Measurements from ENCODE around the gene KIF5A.
"Not testable (repeated sequence)": the region's sequence is repeated elsewhere in the genome, so short reads cannot be mapped to it uniquely, and the experiment has no call there.

KIF5A gene

DNA sequence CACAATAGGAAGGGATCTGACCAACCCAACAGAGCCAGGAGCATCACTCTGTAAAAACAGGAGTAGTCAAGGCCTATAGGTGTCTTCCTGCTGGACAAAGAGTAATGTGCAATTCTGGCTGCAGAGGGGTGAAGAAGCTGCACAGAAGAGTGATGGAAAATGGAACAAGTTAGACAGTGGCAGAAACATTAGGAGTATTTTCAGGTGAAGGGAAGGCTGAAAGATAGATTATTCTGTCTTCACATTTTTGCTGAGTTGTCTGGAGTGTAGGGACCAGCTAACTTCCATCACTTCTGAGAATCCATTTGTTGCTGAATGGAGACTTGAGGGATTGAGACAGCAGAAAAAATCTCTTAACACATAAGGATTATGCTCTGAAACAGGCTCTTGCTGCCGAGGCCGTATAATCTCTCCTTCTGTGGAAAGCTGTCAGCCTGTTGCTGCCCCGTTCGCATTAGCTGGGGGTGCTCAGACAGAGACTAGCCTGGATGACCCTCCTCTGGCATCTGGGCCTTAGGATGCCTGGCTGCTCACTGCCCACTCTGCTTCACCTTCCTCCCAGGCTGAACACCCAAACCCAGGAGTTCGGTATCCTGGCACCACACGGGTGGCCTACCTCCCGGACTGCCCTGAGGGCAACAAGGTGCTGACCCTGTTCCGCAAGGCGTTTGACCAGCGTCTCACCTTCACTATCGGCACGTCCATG is 58.3 kb downstream of the KIF5A start:
- no peak for DNase-seq (ENCODE audit: low spot score)

DNA sequence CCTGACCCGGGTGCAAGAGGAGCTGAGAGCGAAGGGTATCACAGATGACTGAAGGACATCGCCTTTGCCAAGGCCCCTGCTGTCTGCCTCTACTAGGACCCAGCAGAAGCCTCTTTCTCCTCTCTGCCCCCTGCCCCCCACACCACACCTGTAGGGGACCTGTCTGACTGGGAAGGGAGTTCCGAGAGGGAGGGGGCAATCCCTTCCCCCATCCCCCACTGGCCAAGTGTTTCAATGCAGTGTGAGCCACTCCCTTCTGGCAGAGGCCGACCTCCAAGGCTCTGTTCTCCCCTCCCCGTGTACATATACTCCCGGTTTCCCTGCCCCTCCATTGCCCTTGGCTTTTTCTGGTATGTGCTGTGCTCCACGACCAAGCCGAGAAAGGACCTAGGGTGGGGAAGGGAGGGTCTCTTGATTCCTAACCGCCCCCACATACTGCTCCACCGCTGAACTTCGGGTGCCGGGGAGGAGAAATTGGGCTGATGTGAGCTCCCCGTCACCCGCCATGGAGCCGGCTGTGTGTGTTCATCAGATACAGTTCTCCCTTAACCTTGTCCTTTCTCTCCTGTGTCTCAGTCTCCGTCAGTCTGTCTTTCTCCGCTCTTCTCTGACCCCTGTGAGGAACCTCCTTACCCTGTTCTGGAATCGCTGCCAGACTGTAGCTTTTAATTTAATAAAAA is 59.4 kb downstream of the KIF5A start:
- peak; percentile 52 for DNase-seq (ENCODE audit: low spot score)

DNA sequence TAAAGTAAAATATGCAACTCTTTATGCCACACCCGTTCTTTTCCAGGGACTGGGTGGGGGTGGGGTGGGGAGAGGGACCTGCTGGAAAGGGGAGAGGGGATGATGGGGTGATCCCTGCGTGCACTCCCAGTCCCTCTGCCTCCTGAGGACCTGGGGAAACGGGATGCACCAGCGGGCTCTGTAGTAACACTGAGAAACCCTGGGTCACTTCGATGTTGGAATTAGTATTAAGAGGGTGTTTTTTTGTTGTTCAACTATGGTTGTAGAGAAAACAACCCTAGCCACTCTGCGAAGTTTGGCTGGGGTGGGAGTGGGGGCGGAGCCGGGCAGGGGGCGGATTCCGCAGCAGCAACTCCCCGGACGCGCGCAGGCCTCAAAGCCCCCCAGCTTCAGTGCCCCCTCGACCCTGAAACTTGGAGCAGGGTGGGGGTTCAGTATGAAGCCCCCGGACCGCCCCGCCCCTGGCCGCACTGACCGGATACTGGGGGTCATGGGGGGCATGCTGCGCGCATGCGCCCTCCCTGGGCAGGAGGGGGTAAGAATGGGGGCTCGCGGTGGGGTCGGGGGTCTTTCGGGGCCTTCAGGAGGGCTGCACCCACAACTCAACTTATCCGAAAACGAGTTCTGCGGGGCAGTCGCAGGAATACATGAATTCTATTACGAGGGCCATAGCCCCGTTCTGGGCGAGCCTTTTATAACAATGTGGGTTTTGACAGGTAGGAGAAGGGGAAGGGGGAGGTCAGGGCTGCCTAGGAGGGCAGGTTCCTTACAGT is 60.1 kb downstream of the KIF5A start:
- DNase-seq (ENCODE audit: low spot score), result no peak

DNA sequence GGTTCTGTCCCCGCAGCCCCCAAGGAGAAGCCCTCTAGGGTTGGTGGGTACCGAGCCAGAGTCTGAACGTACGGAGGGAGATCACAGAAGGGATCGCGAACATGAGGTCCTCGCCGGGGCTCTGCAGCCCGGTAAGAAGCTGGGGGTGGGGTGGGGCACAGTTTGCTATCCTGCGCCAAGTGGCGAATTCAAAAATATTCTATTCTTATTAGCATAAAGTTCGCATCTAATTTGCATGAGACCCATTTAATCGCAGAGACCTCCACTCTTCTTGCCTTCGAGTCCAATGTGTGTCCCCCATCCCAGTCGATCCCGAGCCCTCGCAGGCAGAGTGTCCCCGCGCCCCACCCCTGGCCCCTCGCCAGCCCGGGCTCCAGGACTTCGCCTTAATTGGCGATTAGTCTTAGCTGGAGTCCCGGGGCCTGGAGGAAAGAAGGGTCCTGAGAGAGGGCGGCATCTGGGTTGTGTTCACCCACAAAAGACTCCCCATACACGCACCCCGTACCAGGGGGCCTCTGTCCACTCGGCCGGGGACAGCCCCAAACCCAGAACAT is 60.8 kb downstream of the KIF5A start:
- DNase-seq (ENCODE audit: low spot score), result peak; percentile 46

DNA sequence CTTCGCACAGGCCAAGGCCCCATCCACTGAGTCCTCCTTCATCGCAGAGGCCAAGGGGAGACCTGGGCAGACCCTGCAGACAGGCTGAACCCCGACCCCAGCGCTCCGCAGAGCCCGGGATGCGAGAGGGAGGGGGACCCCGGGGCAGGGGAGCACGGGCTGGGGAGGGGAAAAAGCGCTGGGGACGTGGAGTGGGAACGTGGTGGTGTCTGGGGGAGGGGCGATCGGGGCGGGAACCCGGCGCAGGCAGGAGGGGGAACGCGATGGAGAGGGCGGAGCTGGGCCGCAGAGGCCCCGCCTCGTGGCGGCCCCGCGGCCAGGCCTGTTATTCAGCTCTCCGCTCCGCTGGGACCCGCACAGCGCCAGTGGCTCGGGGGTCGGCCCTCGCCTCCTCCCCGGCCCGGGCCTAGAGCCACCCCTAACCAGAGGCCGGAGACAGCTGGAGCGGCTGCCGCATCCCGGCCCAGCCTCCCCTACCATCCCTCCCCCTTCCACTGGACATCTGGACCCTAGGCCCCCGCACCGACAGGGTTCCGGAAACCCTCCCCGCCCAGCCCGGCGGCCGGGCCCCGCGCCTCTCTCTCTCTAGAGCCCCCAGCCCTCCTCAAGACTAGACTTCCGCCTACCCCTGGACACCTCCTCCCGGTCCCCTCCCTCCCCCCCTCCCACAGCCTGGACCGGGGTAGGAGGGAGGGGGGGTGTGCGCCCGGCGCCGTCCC is 61.4 kb downstream of the KIF5A start, which contains the start of gene ARHGEF25:
ARHGEF25 (plus strand) TSS at position 328 of the 719 bp plus-strand sequence. CDS start 460 bp downstream, outside the sequence.
- DNase-seq (ENCODE audit: low spot score), result peak; percentile 94

DNA sequence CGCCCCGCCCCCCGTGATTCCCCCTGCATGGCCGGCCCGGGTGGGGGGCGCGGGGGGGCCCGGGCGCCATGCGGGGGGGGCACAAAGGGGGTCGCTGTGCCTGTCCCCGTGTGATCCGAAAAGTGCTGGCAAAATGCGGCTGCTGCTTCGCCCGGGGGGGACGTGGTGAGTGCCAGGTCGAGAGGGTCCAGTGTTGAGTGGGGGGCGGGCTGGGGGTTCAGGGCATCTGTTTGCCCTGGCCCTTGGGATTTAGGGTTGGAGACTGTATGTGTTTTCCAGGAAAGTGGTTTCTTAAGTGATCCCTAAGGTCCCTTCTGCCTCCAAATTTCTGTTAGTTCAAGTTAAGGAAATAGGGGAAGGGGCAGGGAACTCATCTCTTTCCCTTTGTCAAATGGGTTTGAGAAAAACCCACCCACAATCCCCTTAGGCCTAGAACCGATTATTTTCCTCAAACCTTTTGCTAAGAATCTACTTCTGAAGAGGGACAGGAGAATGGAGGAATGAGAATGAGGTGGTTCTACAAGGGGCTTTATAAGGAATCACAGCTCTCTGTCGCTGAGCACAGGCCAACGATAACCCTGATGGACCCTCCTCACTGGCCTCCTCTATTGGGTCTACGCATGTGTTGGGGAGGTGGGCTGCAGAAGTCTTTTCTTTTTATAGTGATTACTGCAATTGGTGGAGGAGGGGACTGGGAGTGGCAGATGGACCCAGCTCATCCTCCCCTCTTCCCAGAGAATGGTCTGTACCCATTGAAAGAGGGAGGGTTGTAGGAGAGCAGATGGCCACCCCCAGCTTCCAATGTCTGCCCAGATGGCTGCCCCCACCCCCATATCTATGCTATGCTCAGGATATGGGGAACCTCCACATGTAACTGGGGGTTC is 62.2 kb downstream of the KIF5A start:
- no peak for DNase-seq (ENCODE audit: low spot score)

DNA sequence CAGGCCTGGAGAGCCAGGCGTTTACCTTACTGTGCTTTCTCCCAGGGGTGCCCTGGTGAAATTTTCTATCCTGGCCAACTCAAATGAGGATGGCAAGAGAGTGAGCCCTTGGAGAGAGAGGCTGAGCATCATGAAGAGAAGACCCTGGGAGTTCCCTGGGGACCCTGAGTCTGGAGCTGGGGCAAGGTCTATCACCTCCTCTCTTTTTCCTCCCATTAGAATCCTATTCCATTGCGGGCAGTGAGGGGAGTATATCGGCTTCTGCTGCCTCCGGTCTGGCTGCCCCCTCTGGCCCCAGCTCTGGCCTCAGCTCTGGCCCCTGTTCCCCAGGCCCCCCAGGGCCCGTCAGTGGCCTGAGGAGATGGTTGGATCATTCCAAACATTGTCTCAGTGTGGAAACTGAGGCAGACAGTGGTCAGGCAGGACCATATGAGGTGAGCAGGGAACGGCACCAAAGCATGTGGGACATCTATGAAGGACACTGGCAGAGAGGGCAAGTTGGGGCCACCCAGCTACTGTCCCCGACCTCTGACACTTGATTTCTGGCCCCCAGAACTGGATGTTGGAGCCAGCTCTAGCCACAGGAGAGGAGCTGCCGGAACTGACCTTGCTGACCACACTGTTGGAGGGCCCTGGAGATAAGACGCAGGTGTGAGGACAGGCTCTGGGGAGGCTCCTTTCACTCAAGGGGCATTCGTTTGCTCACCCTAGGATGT is 63.0 kb downstream of the KIF5A start:
- DNase-seq (ENCODE audit: low spot score), result no peak

DNA sequence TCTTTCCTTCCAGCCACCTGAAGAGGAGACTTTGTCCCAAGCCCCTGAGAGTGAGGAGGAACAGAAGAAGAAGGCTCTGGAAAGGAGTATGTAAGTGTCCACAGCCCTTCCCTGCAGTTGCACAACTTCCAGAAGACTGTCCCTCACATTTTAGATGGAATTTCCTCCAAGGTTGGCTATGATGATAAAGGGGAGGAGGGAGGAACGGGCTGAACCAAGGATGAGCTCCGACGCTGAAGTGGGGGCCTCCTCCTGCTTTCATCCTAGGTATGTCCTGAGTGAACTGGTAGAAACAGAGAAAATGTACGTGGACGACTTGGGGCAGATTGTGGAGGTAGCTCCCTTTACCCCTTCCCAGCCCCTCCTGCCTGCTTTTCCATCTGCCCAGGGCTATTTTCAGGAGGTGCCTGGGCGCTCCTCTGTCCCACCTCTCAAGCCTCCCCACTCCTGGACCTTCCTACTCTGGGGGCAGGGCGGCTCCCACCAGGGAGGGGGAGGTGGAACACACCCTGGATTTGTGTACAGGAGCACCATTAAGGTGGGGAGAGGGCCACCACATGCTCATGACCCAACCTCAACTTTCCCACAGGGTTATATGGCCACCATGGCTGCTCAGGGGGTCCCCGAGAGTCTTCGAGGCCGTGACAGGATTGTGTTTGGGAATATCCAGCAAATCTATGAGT is 63.7 kb downstream of the KIF5A start:
- no peak for DNase-seq (ENCODE audit: low spot score)

DNA sequence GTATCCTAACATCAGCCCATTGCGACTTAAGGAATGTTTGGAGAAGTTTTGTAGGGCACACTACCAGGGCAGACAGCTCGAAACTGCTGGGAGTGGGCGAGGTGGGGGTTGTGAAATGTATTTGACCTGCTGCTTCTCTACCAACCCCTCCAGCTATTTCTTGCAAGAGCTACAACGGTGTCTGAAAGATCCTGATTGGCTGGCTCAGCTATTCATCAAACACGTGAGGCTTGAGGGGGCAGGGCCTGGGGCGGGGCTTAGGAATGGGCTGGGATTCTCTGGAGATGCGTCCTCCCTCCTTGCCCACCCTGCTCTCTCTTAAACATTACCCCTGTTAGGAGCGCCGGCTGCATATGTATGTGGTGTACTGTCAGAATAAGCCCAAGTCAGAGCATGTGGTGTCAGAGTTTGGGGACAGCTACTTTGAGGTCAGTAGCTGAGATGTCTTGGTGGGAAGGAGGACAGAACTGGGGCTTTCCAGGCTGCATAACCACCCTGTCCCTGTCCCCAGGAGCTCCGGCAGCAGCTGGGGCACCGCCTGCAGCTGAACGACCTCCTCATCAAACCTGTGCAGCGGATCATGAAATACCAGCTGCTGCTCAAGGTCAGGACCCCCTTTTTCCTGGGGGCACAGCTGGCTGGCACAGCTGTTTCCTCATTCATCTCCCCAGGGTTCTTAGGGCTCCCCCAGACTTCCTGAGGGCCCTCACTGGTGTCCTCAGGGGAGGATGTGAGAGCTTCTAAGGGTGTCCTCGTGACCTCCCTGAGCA is 64.5 kb downstream of the KIF5A start:
- DNase-seq (ENCODE audit: low spot score), result peak; percentile 83

DNA sequence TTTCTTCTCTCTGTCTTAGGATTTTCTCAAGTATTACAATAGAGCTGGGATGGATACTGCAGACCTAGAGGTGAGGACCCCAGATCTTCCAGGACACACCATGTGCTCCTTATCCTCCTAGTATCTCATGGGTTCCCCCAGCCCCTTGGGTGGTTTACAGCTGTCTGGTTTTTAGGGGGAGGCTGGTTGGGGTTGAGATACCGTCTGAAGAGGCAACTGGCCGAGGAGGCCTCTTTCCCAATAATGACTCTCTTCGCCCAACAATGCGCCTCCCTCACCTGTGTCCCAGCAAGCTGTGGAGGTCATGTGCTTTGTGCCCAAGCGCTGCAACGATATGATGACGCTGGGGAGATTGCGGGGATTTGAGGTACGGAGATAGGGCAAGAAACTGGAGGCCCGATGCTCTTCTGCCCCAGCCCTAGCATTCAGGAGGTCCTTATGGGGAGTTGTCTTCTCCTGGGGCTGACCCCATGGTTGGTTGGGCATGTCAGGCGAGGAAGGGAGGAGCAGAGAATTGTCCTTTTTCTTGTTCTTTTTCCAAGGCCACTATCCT is 65.2 kb downstream of the KIF5A start:
- DNase-seq (ENCODE audit: low spot score), result no peak

DNA sequence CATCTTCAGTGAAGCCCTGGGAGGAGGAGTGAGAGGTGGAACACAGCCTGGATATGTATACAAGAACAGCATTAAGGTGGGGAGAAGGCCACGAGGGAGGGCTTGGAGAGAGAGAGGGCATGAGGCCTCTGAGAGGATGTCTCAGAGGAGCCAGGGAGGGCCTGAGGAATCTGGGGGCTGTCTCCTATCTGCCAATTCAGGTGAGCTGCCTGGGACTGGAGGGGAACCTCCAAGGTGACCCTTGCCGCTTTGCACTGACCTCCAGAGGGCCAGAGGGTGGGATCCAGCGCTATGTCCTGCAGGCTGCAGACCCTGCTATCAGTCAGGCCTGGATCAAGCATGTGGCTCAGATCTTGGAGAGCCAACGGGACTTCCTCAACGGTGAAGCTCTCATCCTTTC is 65.8 kb downstream of the KIF5A start:
- no peak for DNase-seq (ENCODE audit: low spot score)

DNA sequence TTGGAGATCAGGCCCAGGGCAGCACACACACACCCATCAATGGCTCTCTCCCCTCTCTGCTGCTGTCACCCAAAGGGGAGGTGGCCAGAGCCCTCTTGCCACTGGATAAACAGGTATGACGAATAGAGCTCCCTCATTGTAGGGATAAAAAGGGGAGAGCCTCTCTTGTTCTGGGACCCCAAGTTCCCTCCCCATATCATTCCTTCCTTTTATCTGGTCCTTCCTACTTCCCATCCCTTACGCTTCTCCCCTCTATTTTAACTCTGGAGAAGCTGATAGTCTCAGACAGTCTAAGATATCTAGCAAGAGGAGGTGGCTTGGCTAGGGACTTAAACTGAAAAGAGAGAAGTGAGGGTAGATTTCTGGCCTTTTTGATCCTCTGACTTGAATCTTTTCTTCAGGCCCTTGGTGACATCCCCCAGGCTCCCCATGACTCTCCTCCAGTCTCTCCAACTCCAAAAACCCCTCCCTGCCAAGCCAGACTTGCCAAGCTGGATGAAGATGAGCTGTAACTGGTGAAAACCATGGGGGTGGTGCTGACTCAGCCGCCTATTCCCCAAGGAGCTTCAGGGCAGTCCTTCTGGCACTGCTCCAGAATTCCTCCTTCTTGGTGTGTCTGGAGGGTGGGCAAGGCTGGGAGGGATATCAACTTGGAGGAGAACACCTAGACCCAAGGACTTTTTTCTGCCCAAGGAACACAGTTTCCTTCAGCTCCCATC is 66.7 kb downstream of the KIF5A start:
- no peak for DNase-seq (ENCODE audit: low spot score)

DNA sequence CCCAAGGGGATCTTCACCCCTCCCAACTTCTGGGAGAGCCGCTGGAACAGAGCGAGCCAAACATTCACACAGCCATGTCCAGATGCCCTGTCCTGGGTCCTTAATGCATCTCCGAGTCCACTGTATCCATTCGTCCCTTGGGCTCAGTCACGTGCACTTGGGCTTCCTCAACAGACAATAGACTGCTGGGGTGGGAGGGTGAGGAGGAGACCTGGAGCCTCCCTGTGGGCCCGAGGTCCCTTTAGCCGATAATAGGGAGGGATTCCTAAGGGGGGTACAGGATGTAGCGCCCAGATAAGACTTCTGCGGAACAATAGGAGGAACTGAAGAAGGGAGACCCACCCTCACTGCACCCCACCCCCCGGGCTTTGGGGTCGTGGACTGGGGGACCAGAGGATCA is 68.1 kb downstream of the KIF5A start:
- no peak for DNase-seq (ENCODE audit: low spot score)

DNA sequence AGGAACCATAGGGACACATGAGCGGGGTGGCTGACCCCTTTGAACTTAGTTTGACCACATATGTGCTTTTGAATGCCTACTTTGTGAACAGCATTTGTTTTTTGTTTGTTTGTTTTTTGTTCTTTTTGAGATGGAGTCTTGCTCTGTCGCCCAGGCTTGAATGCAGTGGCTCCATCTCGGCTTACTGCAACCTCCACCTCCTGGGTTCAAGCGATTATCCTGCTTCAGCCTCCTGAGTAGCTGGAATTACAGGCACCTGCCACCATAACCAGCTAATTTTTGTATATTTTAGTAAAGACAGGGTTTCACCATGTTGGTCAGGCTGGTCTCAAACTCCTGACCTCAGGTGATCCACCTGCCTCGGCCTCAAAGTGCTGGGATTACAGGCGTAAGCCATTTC is 68.6 kb downstream of the KIF5A start:
- not testable (repeated sequence) for DNase-seq (ENCODE audit: low spot score)

DNA sequence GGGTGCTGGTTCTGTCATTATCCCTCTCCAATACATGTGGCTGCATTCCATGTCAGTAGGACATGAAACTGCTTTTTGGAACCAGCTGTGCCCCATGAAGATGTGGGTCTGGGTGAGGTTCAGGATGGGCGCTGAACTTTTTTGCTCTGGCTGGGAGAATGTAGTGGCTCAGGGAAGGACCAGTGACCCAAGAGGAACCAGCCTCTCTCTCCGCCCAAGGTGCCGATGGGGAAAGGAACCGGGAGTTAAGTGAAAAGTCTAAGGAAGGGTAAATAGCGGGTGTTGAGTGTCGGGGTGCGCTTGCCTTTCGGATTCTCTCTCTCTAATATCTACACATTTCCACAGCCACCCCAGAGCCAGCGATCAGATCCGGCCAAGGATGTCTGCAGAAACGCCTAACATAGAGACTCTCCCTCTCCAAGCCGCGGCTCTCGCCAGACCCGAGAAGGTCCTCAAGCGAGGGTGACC is 69.2 kb downstream of the KIF5A start:
- DNase-seq (ENCODE audit: low spot score), result no peak

DNA sequence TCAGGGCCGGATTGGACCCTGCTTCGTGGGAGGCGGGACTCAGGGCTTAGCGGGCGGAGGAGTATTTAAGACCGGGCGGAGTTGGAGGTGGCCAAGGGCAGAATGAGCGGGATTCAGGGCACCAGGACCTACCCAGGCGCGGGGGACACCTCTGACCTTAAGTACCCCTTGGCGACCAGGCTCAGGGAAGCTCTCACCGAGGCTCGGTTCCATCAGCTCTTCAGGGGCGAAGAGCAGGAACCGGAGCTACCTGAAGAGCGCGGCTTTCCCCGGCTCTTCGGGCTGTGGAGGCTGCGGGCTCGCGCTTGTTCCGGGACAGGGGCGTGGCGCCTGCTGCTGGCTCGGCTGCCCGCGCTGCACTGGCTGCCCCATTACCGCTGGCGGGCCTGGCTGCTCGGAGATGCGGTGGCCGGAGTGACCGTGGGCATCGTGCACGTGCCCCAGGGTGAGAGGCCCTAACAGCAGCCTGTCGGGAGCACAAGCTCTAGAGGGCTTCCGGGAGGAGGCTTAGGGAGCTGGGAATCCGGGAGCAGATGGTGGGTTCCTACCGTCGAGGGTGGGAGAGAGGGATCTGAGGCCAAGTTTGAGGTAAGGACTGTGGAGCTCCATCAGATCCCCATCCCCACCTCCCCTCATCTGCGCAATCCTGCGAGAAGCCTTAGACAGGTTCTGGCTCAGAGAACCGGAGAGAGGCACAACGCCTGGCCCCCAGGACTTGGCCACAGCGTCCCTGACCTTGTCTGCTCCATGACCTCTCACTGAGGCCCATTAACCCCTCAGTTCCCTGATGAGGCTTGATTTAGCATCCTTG is 69.8 kb downstream of the KIF5A start:
- peak; percentile 65 for DNase-seq (ENCODE audit: low spot score)

Measured in iPS-NIHi11 (cell line).